ENCODE results near the gene PPP2R2B.

The PPP2R2B gene

GRCh38 chr5:146672866-146673265 is 205.7 kb downstream of the PPP2R2B start:
- Histone ChIP-seq H3K27me3 (ENCODE audit: insufficient read depth, poor library complexity, severe bottlenecking) (peaks cover 2% of the 10 kb centered on the region), H3K4me3 (replicated peaks; ENCODE audit: insufficient read depth, low read length) (no peak overlapping the region), H3K27ac (replicated peaks) (no peak overlapping the region)
- no peak for DNase-seq (ENCODE audit: low read depth in 1 of 2, low spot score in 1 of 2)
- no peak for TF ChIP-seq CTCF (IDR thresholded peaks at IDR 0.05; ENCODE audit: insufficient read depth, low read length)
- TF ChIP-seq REST (IDR thresholded peaks at IDR 0.05; ENCODE audit: insufficient replicate concordance, low read depth) = no peak
- no peak for TF ChIP-seq SPI1 (IDR thresholded peaks at IDR 0.05; ENCODE audit: borderline replicate concordance, low read depth)
- no peak for TF ChIP-seq GABPA (IDR thresholded peaks at IDR 0.05; ENCODE audit: low read depth)
- no peak for TF ChIP-seq POLR2AphosphoS5 (IDR thresholded peaks at IDR 0.05; ENCODE audit: low read depth)

- Histone ChIP-seq H3K27ac (replicated peaks) (no peak overlapping the region), H3K4me3 (replicated peaks; ENCODE audit: insufficient read depth, low read length) (no peak overlapping the region), H3K27me3 (ENCODE audit: insufficient read depth, poor library complexity, severe bottlenecking) (peaks cover 2% of the 10 kb centered on the region)
- no peak for TF ChIP-seq POLR2AphosphoS5 (IDR thresholded peaks at IDR 0.05; ENCODE audit: low read depth)
- TF ChIP-seq REST (IDR thresholded peaks at IDR 0.05; ENCODE audit: insufficient replicate concordance, low read depth) = no peak
- no peak for TF ChIP-seq SPI1 (IDR thresholded peaks at IDR 0.05; ENCODE audit: borderline replicate concordance, low read depth)
- no peak for TF ChIP-seq GABPA (IDR thresholded peaks at IDR 0.05; ENCODE audit: low read depth)
- no peak for TF ChIP-seq CTCF (IDR thresholded peaks at IDR 0.05; ENCODE audit: insufficient read depth, low read length)
- DNase-seq (ENCODE audit: low read depth in 1 of 2, low spot score in 1 of 2) = no peak
Observed at GRCh38 chr5:146671561-146672295, 206.8 kb downstream of the PPP2R2B start.

GRCh38 chr5:146669656-146670055 is 208.9 kb downstream of the PPP2R2B start:
- Histone ChIP-seq H3K4me3 (replicated peaks; ENCODE audit: insufficient read depth, low read length) (no peak overlapping the region), H3K27ac (replicated peaks) (no peak overlapping the region), H3K27me3 (ENCODE audit: insufficient read depth, poor library complexity, severe bottlenecking) (peaks cover 2% of the 10 kb centered on the region)
- TF ChIP-seq CTCF (IDR thresholded peaks at IDR 0.05; ENCODE audit: insufficient read depth, low read length) (no peak), GABPA (IDR thresholded peaks at IDR 0.05; ENCODE audit: low read depth) (no peak), REST (IDR thresholded peaks at IDR 0.05; ENCODE audit: insufficient replicate concordance, low read depth) (no peak), SPI1 (IDR thresholded peaks at IDR 0.05; ENCODE audit: borderline replicate concordance, low read depth) (no peak), POLR2AphosphoS5 (IDR thresholded peaks at IDR 0.05; ENCODE audit: low read depth) (no peak)
- DNase-seq (ENCODE audit: low read depth in 1 of 2, low spot score in 1 of 2) = no peak
